Muscle of leg (tissue), 11 donors: ENCODE measurements around the gene C5orf22. TPM values are rescaled to one million over a fixed set of nuclear protein-coding genes. Genes with fewer than 3 reads are reported as not detected.
A peak's percentile ranks its signal among the peaks of the same experiment; 100 is the strongest.

ENCODE experiments used
- DNase-seq: peaks from one replicate; pipeline ENCODE4 v3.0.0; 2013
- H3K27ac ChIP-seq: one replicate; pipeline ENCODE4 v1.5.1; 2013; ENCODE audit warnings: mild to moderate bottlenecking, low read length, control low read depth
- H3K27me3 ChIP-seq: one replicate; pipeline ENCODE4 v1.6.1; 2013; ENCODE audit warnings: low read length; ENCODE audit not compliant: control insufficient read depth, insufficient read depth
- H3K36me3 ChIP-seq: one replicate; pipeline ENCODE4 v1.6.1; 2013; ENCODE audit warnings: low read length; ENCODE audit not compliant: control insufficient read depth, insufficient read depth
- H3K4me1 ChIP-seq: one replicate; pipeline ENCODE4 v1.6.1; 2013; ENCODE audit warnings: low read length; ENCODE audit not compliant: control insufficient read depth, insufficient read depth
- H3K4me3 ChIP-seq: one replicate; pipeline ENCODE4 v1.5.1; 2013; ENCODE audit warnings: low read length, control low read depth
- H3K9me3 ChIP-seq: replicated peaks from 2 replicates; pipeline ENCODE4 v1.6.1; 2013; ENCODE audit warnings: low read depth, low read length; ENCODE audit not compliant: control insufficient read depth
- WGBS: methylation state at CpG from one replicate; pipeline ENCODE4 v1.1.5; 2013; ENCODE audit warnings: missing lambda C conversion rate; ENCODE audit not compliant: insufficient coverage; 5-methylcytosine and 5-hydroxymethylcytosine counted together
- polyA plus RNA-seq, 8 donors: library from polyadenylated mRNA; unstranded; fragments of 120-200 nt; gene quantifications; one replicate each; pipeline versions ENCODE4 v1.2.1 to v1.2.3, GENCODE V29; 2013; ENCODE audit warnings: inconsistent platforms in 1 of 8, low replicate concordance in 1 of 8; ENCODE audit not compliant: insufficient read length in 8 of 8, insufficient read depth in 1 of 8
- total RNA-seq: library from RNA; stranded (reverse); fragments of 120-200 nt; gene quantifications from one replicate; pipeline ENCODE4 v1.2.4, GENCODE V29; 2013

The C5orf22 gene
- total and polyA plus RNA-seq, 9 donors: 13.6 to 19.9 (median 16.0) TPM

DNA sequence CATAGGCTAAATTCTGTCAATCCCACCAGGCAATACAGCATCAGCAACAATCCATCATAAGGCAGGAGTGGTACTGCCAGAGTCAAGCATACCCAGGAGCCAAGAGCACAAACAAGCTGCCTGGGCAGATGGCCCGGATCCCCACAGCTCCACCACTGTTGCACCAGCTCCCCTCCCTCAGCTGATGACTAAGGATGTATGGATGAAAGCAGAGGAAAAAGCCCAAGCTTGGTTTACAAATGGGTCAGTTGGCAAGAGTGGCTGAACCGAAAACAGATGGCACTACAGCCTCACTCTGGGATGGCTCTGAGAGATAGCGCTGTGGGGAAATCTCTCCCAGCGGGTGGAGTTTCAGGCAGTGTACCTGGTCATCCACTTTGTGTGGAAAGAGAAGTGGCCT lies 29.6 kb upstream of the C5orf22 start:
- 100% methylated on average over 4 of the region's 4 CpGs for WGBS

DNA sequence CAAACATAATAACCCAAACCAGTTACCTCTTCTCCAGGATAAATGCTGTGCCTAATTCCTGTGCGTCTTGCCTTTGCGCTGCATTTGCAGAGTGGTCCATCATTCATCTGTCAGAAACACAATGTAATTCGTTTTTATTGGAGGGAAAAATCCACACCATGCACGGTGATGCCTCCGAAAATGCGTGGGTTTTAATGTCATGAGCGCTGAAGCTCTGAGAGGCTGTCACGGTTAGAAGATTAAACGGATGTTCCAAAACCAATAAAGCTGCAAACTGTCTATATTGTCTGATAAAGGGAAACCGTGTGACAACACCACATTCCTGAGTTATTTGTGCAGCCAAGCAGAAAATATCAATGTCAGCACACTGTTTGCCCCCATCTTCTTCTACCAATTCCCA lies 27.6 kb upstream of the C5orf22 start:
- WGBS: 97% methylated on average over 8 of the region's 10 CpGs
- Histone ChIP-seq H3K27me3 (no peaks in the 10 kb centered on the region), H3K9me3 (no peaks in the 10 kb centered on the region), H3K4me1 (no peaks in the 10 kb centered on the region), H3K27ac (no peak overlapping the region), H3K36me3 (peaks cover 65% of the 10 kb centered on the region), H3K4me3 (no peak overlapping the region)
- no peak for DNase-seq

More for the DNA sequence above, 29.6 kb upstream of the C5orf22 start:
- H3K4me3 ChIP-seq: no peak overlapping the region
- no peaks in the 10 kb centered on the region for H3K4me1 ChIP-seq
- H3K36me3 ChIP-seq: peaks cover 67% of the 10 kb centered on the region
- H3K27me3 ChIP-seq: no peaks in the 10 kb centered on the region
- H3K27ac ChIP-seq: no peak overlapping the region
- no peak for DNase-seq
- no peaks in the 10 kb centered on the region for H3K9me3 ChIP-seq

DNA sequence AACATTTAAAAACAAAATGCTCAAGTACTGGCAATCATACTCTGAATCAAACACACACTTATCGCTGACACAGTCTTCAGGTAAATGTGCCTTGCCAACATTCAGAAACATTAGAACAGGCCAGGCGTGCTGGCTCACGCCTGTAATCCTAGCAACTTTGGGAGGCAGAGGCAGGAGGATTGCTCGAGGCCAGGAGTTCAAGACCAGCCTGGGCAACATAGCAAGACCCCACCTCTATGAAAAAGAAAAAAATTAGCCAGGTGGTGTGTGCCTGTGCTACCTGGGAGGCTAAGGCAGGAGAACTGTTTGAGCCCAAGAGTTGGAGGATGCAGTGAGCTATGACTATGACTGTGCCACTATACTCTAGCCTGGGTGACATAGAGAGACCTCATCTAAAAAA lies 20.8 kb upstream of the C5orf22 start:
- 96% methylated on average over 4 of the region's 4 CpGs for WGBS
- no peaks in the 10 kb centered on the region for H3K9me3 ChIP-seq
- peaks cover 64% of the 10 kb centered on the region for H3K36me3 ChIP-seq
- H3K27me3 ChIP-seq: no peaks in the 10 kb centered on the region
- no peak overlapping the region for H3K27ac ChIP-seq
- DNase-seq: no peak
- H3K4me3 ChIP-seq: no peak overlapping the region
- no peaks in the 10 kb centered on the region for H3K4me1 ChIP-seq

DNA sequence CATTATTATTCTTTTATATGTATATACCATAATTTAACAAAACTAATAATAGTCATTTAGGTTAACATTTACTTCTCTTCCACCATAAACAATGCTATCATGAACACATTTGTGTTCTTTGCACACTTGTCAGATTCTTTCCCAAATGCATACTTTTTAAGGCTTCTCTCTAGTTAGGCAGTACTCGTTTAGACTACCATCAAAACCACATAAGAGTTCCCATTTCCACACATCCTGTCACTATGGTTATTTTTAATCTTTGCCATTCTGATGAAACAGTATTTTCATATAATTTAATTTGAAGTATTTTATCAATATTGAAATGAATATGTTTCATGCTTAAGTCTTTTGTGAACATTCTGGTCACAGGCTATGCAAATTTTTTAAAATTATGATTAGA lies 15.3 kb upstream of the C5orf22 start:
- Histone ChIP-seq H3K27ac (no peak overlapping the region), H3K4me1 (no peaks in the 10 kb centered on the region), H3K36me3 (peaks cover 39% of the 10 kb centered on the region), H3K27me3 (no peaks in the 10 kb centered on the region), H3K9me3 (no peaks in the 10 kb centered on the region), H3K4me3 (no peak overlapping the region)
- no peak for DNase-seq
- WGBS: no CpG with 5 or more reads among the region's 1 CpG

DNA sequence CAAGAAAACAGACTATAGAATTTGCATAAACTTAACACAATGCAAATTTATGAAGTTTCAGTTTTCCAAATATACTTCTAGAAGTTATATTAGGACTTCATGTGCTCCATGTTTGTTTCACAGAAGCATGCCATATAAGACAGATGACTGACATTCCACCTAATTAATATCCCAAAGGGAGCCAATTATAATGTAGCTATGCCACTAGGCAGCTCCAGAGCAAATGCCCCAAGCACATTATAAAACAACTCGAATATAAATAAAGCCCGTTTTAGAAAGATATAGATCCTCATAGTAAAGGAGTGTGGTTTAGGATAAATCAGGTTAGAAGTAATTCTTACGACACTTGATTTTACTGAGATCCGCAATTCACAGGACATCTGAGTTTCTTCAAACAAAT lies 9.1 kb upstream of the C5orf22 start:
- no peaks in the 10 kb centered on the region for H3K4me1 ChIP-seq
- WGBS: no CpG with 5 or more reads among the region's 4 CpGs
- no peak overlapping the region for H3K27ac ChIP-seq
- DNase-seq: no peak
- H3K9me3 ChIP-seq: no peaks in the 10 kb centered on the region
- no peak overlapping the region for H3K4me3 ChIP-seq
- peaks cover 41% of the 10 kb centered on the region for H3K36me3 ChIP-seq
- no peaks in the 10 kb centered on the region for H3K27me3 ChIP-seq

DNA sequence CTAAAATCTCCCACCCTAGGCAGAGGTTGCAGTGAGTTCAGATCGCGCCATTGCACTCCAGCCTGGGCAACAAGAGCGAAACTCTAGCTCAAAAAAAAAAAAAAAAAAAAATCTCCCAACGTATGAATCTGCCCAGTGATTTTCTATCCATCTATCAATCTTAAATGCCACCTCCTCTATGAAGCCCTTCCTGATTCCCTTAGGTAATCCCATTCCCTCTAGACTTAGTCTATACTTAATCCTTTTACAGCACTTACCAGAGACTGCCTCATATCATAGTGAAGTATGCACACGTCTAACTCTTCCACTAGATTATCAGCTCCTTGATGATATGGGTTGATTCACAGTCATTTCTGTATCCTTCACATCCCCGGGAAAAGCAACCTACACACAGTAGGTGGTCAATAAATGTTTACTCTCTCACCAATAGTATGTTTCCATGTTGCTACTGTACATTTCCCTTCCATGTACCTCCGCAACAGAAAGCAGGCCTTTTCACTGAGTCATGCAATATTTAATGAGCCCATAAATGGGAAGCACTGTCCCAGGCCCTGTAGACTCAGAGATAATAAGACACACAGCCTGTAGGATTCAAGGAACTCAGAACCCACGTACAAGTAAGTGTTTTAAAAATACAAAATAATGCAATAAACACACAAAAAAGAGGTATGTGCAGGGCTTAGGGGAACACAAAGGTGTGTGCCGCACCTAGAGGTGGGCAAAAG lies 1.4 kb upstream of the C5orf22 start:
- Histone ChIP-seq H3K36me3 (peaks cover 46% of the 10 kb centered on the region), H3K4me3 (peak overlapping the region; percentile 85), H3K27ac (no peak overlapping the region), H3K27me3 (no peaks in the 10 kb centered on the region), H3K9me3 (no peaks in the 10 kb centered on the region), H3K4me1 (peaks cover 16% of the 10 kb centered on the region)
- 92% methylated on average over 2 of the region's 9 CpGs for WGBS
- no peak for DNase-seq

DNA sequence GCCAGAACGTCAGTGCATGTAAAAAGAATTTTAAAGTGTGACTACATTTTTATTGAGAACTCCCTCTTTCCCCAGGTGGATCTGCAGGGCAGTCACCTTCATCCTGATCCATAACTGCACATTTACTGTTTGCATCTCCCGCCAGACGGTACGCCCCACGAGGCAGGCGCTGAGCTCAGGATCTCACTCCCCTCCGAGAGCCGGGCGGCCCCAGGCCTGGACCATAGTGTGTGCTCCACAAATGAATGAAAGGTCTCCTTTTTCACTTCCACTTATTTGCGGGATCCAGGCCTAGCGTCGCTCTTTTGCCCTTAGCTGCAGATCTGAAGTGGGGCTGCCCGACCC lies 586 bp upstream of the C5orf22 start:
- DNase-seq: peak; percentile 39

DNA sequence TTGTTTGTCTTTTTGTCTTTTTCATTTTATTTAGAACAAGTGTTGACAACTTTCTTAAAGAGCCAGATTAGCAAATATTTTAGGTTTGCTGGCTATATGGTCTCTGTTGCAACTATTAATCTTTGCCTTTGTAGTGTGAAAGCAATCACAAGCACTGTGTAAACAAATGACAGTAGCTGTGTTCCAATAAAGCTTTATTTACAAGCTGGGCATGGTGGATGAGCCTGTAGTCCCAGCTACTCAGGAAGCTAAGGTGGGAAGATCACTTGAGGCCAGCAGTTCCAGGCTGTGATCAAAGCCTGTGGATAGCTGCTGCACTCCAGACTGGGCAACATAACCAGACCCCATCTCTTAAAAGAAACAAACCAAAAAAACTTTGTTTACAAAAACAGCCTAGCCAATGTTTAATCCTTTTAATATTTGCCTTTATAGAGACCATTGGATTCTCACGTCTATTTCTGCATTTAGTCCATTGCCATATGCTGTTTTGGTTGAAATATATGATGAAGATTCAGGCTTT lies 2.5 kb downstream of the C5orf22 start:
- WGBS: no CpG with 5 or more reads among the region's 1 CpG
- H3K4me3 ChIP-seq: no peak overlapping the region
- peaks cover 32% of the 10 kb centered on the region for H3K36me3 ChIP-seq

More for the DNA sequence above, 586 bp upstream of the C5orf22 start:
- peaks cover 16% of the 10 kb centered on the region for H3K4me1 ChIP-seq
- peak overlapping the region; percentile 85 for H3K4me3 ChIP-seq
- H3K36me3 ChIP-seq: peaks cover 43% of the 10 kb centered on the region
- peak overlapping the region; percentile 52 for H3K27ac ChIP-seq
- H3K9me3 ChIP-seq: no peaks in the 10 kb centered on the region
- WGBS: 0% methylated on average over 12 of the region's 13 CpGs
- H3K27me3 ChIP-seq: no peaks in the 10 kb centered on the region

DNA sequence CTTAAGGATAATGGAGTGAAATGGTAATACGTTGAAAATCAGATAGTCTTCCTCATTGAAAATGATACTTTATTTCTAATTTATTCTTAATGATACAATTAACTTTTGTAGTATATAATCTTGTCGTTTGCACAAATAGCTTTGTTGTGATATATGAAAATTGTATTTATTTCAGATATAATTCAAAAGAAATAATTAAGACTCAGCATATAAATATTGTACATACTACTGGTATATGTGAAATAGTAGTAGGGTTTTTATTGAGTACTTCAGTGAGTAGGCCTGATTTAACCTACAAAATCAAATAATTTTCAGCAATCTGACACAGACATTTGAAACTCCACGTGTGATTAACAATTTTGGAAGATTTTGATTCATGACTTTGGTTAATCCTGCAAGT lies 4.8 kb downstream of the C5orf22 start:
- DNase-seq: no peak
- H3K36me3 ChIP-seq: peaks cover 38% of the 10 kb centered on the region
- H3K9me3 ChIP-seq: no peaks in the 10 kb centered on the region
- peaks cover 7% of the 10 kb centered on the region for H3K4me1 ChIP-seq
- no peak overlapping the region for H3K27ac ChIP-seq
- H3K27me3 ChIP-seq: no peaks in the 10 kb centered on the region
- WGBS: 100% methylated on average over 1 of the region's 3 CpGs
- H3K4me3 ChIP-seq: no peak overlapping the region

More for the DNA sequence above, 2.5 kb downstream of the C5orf22 start:
- H3K27me3 ChIP-seq: no peaks in the 10 kb centered on the region
- H3K4me1 ChIP-seq: peaks cover 16% of the 10 kb centered on the region
- H3K9me3 ChIP-seq: no peaks in the 10 kb centered on the region
- no peak for DNase-seq
- no peak overlapping the region for H3K27ac ChIP-seq

DNA sequence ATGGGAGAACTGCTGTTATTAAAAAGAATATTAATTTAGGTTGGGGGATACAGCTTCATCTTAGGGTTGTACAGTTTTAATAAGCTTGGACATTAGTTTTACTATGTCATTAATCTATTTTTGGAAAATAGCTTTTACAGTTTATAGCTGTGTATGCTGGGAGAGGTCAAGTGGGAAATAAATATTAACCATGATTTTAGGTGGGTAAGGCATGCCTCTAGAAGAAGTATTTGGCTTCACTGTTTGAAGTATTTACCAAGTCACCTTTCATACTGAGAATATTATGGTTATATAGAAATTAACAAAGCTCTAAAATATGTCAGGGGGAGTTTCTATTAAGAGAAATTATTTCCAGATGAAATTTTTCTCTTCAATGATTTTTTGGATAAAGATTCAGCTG lies 5.2 kb downstream of the C5orf22 start:
- Histone ChIP-seq H3K36me3 (peaks cover 42% of the 10 kb centered on the region), H3K4me3 (no peak overlapping the region), H3K27ac (no peak overlapping the region), H3K9me3 (no peaks in the 10 kb centered on the region), H3K4me1 (peaks cover 7% of the 10 kb centered on the region), H3K27me3 (no peaks in the 10 kb centered on the region)
- DNase-seq: no peak

DNA sequence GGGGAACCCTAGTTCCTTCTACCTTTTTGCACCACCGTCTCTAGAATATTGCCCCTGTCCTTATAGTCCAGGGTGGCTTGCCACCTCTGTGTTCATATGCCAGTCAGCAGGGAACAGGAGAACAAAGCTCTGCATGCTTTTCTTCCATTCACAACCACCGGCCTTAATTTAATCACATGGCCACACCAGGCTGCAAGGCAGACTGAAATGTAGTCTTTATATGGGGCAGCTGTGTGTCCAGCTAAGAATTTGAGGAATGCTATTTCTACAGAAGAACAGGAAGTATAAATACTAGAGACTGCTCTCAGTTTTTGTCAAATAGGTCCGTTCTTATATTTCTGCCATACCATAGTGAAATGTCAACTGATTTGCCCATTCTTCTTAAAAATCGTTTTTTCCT lies 5.8 kb downstream of the C5orf22 start:
- Histone ChIP-seq H3K27ac (no peak overlapping the region), H3K9me3 (no peaks in the 10 kb centered on the region), H3K4me1 (peaks cover 7% of the 10 kb centered on the region), H3K4me3 (no peak overlapping the region), H3K27me3 (no peaks in the 10 kb centered on the region), H3K36me3 (peaks cover 43% of the 10 kb centered on the region)
- WGBS: 83% methylated on average over 1 of the region's 4 CpGs
- no peak for DNase-seq
